HL-60 (cell line): ENCODE results near the gene SPATA2.

Experiments used
- POLR2AphosphoS5 ChIP-seq: IDR thresholded peaks from 2 replicates; pipeline ENCODE4 v1.6.1; 2012; ENCODE audit warnings: low read depth
- TF ChIP-seq, protein P1 (sequence below): IDR thresholded peaks from one replicate; pipeline ENCODE4 v1.5.1; 2011; ENCODE audit warnings: low read length, control low read depth, inconsistent platforms; ENCODE audit not compliant: insufficient read depth

DNA sequence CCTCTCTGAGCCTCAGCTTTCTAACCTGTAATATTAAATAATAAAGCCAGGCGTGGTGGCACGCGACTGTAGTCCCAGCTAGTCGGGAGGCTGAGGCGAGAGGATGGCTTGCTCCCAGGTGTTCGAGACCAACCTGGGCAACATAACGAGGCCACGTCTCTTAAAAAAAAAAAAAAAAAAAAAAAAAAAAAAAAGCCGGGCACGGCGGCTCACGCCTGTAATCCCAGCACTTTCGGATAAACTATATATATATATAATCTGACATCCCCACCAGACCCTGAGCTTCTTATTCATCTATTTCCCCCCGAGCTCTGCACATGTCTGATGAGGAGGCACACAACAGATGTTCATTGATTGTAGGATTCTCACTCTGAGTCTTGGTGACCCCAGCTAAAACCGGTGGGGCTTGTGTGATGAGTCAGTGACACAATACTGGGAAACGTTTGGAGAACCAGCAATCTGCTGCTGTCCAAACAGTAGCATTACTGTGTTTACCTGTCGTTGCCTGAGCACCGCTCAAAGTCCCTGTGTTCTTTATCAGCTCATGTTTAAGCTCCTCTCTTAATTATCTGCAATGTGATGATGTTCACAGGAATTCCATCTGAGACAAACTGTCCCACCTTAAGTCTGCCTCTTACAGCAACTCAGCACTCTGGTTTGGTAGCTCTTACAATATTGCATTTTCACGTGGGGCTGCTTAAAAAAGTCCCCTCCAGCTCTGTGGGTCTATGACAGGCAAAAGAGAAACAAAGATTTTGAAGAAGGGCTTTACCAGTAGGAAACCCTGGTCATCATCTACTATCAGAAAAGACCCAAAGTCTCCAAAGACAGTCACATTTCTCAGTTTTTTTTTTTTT, 1.0 kb upstream of the SPATA2 start:
- TF ChIP-seq, protein P1, sequence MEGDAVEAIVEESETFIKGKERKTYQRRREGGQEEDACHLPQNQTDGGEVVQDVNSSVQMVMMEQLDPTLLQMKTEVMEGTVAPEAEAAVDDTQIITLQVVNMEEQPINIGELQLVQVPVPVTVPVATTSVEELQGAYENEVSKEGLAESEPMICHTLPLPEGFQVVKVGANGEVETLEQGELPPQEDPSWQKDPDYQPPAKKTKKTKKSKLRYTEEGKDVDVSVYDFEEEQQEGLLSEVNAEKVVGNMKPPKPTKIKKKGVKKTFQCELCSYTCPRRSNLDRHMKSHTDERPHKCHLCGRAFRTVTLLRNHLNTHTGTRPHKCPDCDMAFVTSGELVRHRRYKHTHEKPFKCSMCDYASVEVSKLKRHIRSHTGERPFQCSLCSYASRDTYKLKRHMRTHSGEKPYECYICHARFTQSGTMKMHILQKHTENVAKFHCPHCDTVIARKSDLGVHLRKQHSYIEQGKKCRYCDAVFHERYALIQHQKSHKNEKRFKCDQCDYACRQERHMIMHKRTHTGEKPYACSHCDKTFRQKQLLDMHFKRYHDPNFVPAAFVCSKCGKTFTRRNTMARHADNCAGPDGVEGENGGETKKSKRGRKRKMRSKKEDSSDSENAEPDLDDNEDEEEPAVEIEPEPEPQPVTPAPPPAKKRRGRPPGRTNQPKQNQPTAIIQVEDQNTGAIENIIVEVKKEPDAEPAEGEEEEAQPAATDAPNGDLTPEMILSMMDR = no peak
- no peak for TF ChIP-seq POLR2AphosphoS5
